Measurements from ENCODE around the gene TTC27.

- TF ChIP-seq POLR2AphosphoS5 (IDR thresholded peaks at IDR 0.05; ENCODE audit: borderline replicate concordance, low read depth, low read length) = no peak
- TF ChIP-seq EZH2 (IDR thresholded peaks at IDR 0.05) = no peak
- no peak for TF ChIP-seq FOXP2 (optimal IDR thresholded peaks at IDR 0.05; ENCODE audit: control extremely low read depth, extremely low read length, insufficient read depth)
Measured at GRCh38 chr2:32666704-32667103, 38.9 kb downstream of the TTC27 start.
